ENCODE measurements around the gene SHISA5. TPM values are rescaled to one million over a fixed set of nuclear protein-coding genes. Genes with fewer than 3 reads are reported as not detected.

SHISA5 gene
- total and polyA plus RNA-seq, 2 of the 8 experiments (the other 6 are each of a cell fraction or from before 2014, with no cell fraction given): 196 to 315 TPM

- no peak overlapping the region for H4K91ac ChIP-seq (replicated peaks; ENCODE audit: insufficient read length, low read length)
- no peak overlapping the region for H3K23ac ChIP-seq (ENCODE audit: insufficient read length)
- no peak overlapping the region for H3K18ac ChIP-seq (ENCODE audit: extremely low read depth, low read length)
- FAIRE-seq (no peak), DNase-seq (ENCODE audit: low read depth in 1 of 2, low spot score in 2 of 2) (no peak)
- H2AFZ ChIP-seq (ENCODE audit: low read length): no peak overlapping the region
- no peak overlapping the region for H3K27ac ChIP-seq (ENCODE audit: low read depth, low read length)
- H3K56ac ChIP-seq (replicated peaks; ENCODE audit: insufficient read length, low read depth, low read length): no peak overlapping the region
- no peak overlapping the region for H2BK20ac ChIP-seq (ENCODE audit: low read length)
- ChIA-PET POLR2A (ENCODE audit: partially characterized antibody) (interaction anchor here (1.1 to 31.5 kb wide), 12 partner anchors 8 to 241 kb away, joined by 3 to 650 read pairs (median 7); partner anchors contain the start of genes ATRIP, CCDC51 and TMA7), CTCF (ENCODE audit: partially characterized antibody) (interaction anchor here (0.6 to 7.7 kb wide), 50 partner anchors 10 to 957 kb away, joined by 3 to 220 read pairs (median 6); partner anchors contain the start of gene ATRIP)
- WGBS, 2 experiments (ENCODE audit: extremely low coverage in 1 of 2, insufficient coverage in 1 of 2, insufficient read length in 1 of 2, insufficient replicate concordance in 2 of 2, low coverage in 1 of 2, low lambda C conversion rate in 2 of 2, missing lambda C conversion rate in 1 of 2): 95% methylated on average over 4 of the region's 4 CpGs; no CpG with 5 or more reads in 1 of the 2 experiments
- peaks cover 0 to 4% of the 10 kb centered on the region in 2 experiments for H4K20me1 ChIP-seq (replicated peaks in 1 of 2; ENCODE audit: control insufficient read depth in 1 of 2, insufficient read depth in 2 of 2, low read length in 2 of 2)
- H3K9me3 ChIP-seq (ENCODE audit: insufficient read depth in 2 of 2, low read depth in 1 of 2, low read length in 1 of 2): no peaks in the 10 kb centered on the region
- no peak overlapping the region for H3K4ac ChIP-seq (replicated peaks; ENCODE audit: insufficient read length, low read depth, low read length)
- no peak overlapping the region for H2BK15ac ChIP-seq (ENCODE audit: low read length)
- no peak overlapping the region for H3K4me2 ChIP-seq (ENCODE audit: insufficient read depth in 1 of 2, low read depth in 2 of 2, low read length in 2 of 2)
- no peak overlapping the region for H3K4me3 ChIP-seq (ENCODE audit: extremely low read depth in 1 of 4, insufficient read depth in 2 of 4, low read depth in 3 of 4, low read length in 4 of 4)
- H3K4me1 ChIP-seq (replicated peaks in 1 of 4; ENCODE audit: control insufficient read depth in 3 of 4, insufficient read depth in 4 of 4, low read length in 3 of 4): peaks cover 4 to 15% (median 11%) of the 10 kb centered on the region in 4 experiments; a peak in 6 of 7 replicates
- H3K79me2 ChIP-seq (ENCODE audit: control insufficient read depth in 1 of 2, insufficient read depth in 2 of 2, low read length in 2 of 2): peaks cover 0 to 32% of the 10 kb centered on the region in 2 experiments; a peak in 1 of 4 replicates
- H2AK5ac ChIP-seq (ENCODE audit: low read depth, low read length): no peak overlapping the region
- H4K5ac ChIP-seq (ENCODE audit: insufficient read length, low read depth, low read length): no peak overlapping the region
- peaks cover 3% of the 10 kb centered on the region; the same call in 1 of the 2 replicates for H3K79me1 ChIP-seq (ENCODE audit: low read depth, low read length)
- H3K23me2 ChIP-seq (ENCODE audit: low read depth, low read length): peaks cover 9% of the 10 kb centered on the region; the same call in 1 of the 2 replicates
- no peak overlapping the region for H2BK12ac ChIP-seq (ENCODE audit: low read depth, low read length)
- H4K8ac ChIP-seq (ENCODE audit: extremely low read depth, insufficient read depth, low read length): no peak overlapping the region
- peaks cover 4 to 26% (median 12%) of the 10 kb centered on the region in 4 experiments; a peak in 6 of 8 replicates for H3K36me3 ChIP-seq (ENCODE audit: control insufficient read depth in 2 of 4, insufficient read depth in 4 of 4, low read length in 3 of 4)
- TF ChIP-seq SRF (IDR thresholded peaks at IDR 0.05; ENCODE audit: low read depth, low read length) (no peak), SP4 (IDR thresholded peaks at IDR 0.05; ENCODE audit: low read length) (no peak), KDM5A (IDR thresholded peaks at IDR 0.05; ENCODE audit: low read length) (no peak), RBBP5 (IDR thresholded peaks at IDR 0.05; ENCODE audit: borderline replicate concordance, low read depth, low read length) (no peak)
- H3K14ac ChIP-seq (ENCODE audit: insufficient read length): no peak overlapping the region
- no peaks in the 10 kb centered on the region for H3K27me3 ChIP-seq (replicated peaks in 1 of 4; ENCODE audit: control insufficient read depth in 3 of 4, extremely low read depth in 1 of 4, insufficient read depth in 3 of 4, low read length in 3 of 4)
- no peak overlapping the region for H2BK120ac ChIP-seq (replicated peaks; ENCODE audit: low read depth, low read length)
- H3K9ac ChIP-seq (replicated peaks in 1 of 4; ENCODE audit: extremely low read depth in 1 of 4, low read depth in 3 of 4, low read length in 3 of 4): no peak overlapping the region; a peak in 1 of 7 replicates
- peak overlapping the region; percentile 35; the same call in 1 of the 2 replicates for H2BK5ac ChIP-seq (ENCODE audit: low read depth, low read length)
Observed at GRCh38 chr3:48435223-48435595, 68.8 kb downstream of the SHISA5 start.

Measured in H1 (cell line).